ENCODE results near the gene ZNF354B. TPM values are rescaled to one million over a fixed set of nuclear protein-coding genes. Genes with fewer than 3 reads are reported as not detected.

The ZNF354B gene
- polyA plus RNA-seq, 1 donor from 2014 or later: 7.2 TPM

Other genes starting within 250 kb of the ZNF354B start
- 31.1 TPM for gene CLK4, start 232.9 kb upstream of the ZNF354B start, polyA plus RNA-seq
- 11.1 TPM for gene ZNF354A, start 129.3 kb upstream of the ZNF354B start, polyA plus RNA-seq
- gene ZFP2, start 36.0 kb downstream of the ZNF354B start, polyA plus RNA-seq: 1.0 TPM
- gene ZNF454, start 81.2 kb downstream of the ZNF354B start, polyA plus RNA-seq: not detected
- not detected for gene GRM6, start 135.4 kb downstream of the ZNF354B start, polyA plus RNA-seq
- 2.7 TPM for gene ZNF879, start 163.9 kb downstream of the ZNF354B start, polyA plus RNA-seq
- gene ZNF354C, start 200.4 kb downstream of the ZNF354B start, polyA plus RNA-seq: 0.41 TPM